Mucosa of stomach (tissue), 1 donor: ENCODE data around the gene NASP.

Experiments
- H3K27me3 ChIP-seq: one replicate; pipeline ENCODE4 v1.7.0; 2013; ENCODE audit warnings: mild to moderate bottlenecking, low read length; ENCODE audit not compliant: control insufficient read depth, insufficient read depth
- H3K36me3 ChIP-seq: one replicate; pipeline ENCODE4 v1.7.0; 2013; ENCODE audit warnings: low read length; ENCODE audit not compliant: control insufficient read depth, insufficient read depth
- H3K4me1 ChIP-seq: one replicate; pipeline ENCODE4 v1.7.0; 2013; ENCODE audit warnings: mild to moderate bottlenecking, low read length; ENCODE audit not compliant: control insufficient read depth, insufficient read depth
- H3K4me3 ChIP-seq: one replicate; pipeline ENCODE4 v1.7.0; 2013; ENCODE audit warnings: low read length
- H3K9ac ChIP-seq: one replicate; pipeline ENCODE4 v1.7.0; 2013; ENCODE audit warnings: mild to moderate bottlenecking, low read length, moderate library complexity
- H3K9me3 ChIP-seq: one replicate; pipeline ENCODE4 v1.7.0; 2013; ENCODE audit warnings: mild to moderate bottlenecking, low read length, moderate library complexity; ENCODE audit not compliant: control insufficient read depth
- donor health status: Pancreatic carcinoma.

The NASP gene

GRCh38 chr1:45659222-45659621 is 75.4 kb downstream of the NASP start:
- no peak overlapping the region for H3K4me3 ChIP-seq
- H3K36me3 ChIP-seq: peaks cover 9% of the 10 kb centered on the region
- no peaks in the 10 kb centered on the region for H3K9me3 ChIP-seq
- H3K4me1 ChIP-seq: peaks cover 12% of the 10 kb centered on the region
- no peaks in the 10 kb centered on the region for H3K27me3 ChIP-seq
- H3K9ac ChIP-seq: no peak overlapping the region

GRCh38 chr1:45660336-45660735 is 76.5 kb downstream of the NASP start:
- peaks cover 12% of the 10 kb centered on the region for H3K4me1 ChIP-seq
- peaks cover 9% of the 10 kb centered on the region for H3K36me3 ChIP-seq
- H3K27me3 ChIP-seq: no peaks in the 10 kb centered on the region
- H3K9ac ChIP-seq: no peak overlapping the region
- no peak overlapping the region for H3K4me3 ChIP-seq
- no peaks in the 10 kb centered on the region for H3K9me3 ChIP-seq

GRCh38 chr1:45666836-45667235 is 83.0 kb downstream of the NASP start:
- Histone ChIP-seq H3K9ac (no peak overlapping the region), H3K4me1 (peaks cover 8% of the 10 kb centered on the region), H3K36me3 (no peaks in the 10 kb centered on the region)

DNA sequence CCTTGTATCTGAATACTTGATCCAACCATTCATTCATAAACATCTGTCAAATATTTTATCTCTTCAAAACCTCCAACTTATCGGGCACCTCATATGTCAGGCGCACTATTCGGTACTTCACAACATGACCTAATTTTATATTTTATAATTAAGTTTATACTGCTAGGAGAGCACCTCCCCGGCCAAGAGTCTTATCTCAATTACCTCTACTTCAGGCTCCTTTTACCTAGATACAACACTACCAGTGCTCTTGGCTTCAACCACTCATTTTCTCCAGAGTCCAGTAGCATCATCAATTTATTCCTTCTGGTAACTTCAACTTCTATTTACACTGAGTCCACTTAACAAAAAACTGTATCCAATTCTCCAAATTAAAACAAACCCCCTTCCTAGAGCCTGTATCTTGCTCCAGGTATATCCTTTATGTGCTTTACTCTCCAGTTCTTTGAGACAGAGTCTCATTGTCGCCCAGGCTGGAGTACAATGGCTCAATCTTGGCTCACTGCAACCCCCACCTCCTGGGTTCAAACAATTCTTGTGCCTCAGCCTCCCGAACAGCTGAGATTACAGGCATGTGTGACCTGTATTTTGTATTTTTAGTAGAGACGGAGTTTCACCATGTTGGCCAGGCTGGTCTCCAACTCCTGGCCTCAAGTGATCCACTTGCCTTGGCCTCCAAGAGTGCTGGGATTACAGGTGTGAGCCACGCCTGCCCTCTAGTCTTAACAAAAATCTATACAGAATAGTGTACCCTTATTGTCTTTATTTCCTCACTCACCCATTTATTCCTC is 83.7 kb downstream of the NASP start:
- Histone ChIP-seq H3K36me3 (no peaks in the 10 kb centered on the region), H3K4me3 (no peak overlapping the region), H3K4me1 (peaks cover 8% of the 10 kb centered on the region)

More at GRCh38 chr1:45666836-45667235, 83.0 kb downstream of the NASP start:
- H3K27me3 ChIP-seq: no peaks in the 10 kb centered on the region
- H3K4me3 ChIP-seq: no peak overlapping the region
- H3K9me3 ChIP-seq: no peaks in the 10 kb centered on the region

More for the DNA sequence above, 83.7 kb downstream of the NASP start:
- Histone ChIP-seq H3K27me3 (no peaks in the 10 kb centered on the region), H3K9ac (no peak overlapping the region), H3K9me3 (no peaks in the 10 kb centered on the region)
